ENCODE results near the gene TAS2R38. TPM values are rescaled to one million over a fixed set of nuclear protein-coding genes. Genes with fewer than 3 reads are reported as not detected.

The TAS2R38 gene
- total RNA-seq, 1 experiment from 2014 or later: not detected

GRCh38 chr7:141992688-141993087, 19.1 kb upstream of the TAS2R38 start:
- Histone ChIP-seq H3K9ac (ENCODE audit: low read length) (no peak overlapping the region), H3K9me2 (ENCODE audit: insufficient read depth) (no peaks in the 10 kb centered on the region), H2AFZ (ENCODE audit: low read depth, low read length, poor library complexity, severe bottlenecking) (no peak overlapping the region), H3K4me3 (replicated peaks in 1 of 2; ENCODE audit: low read depth in 1 of 2, low read length in 2 of 2) (no peak overlapping the region), H3K9me3 (ENCODE audit: control insufficient read depth in 1 of 2, insufficient read depth in 1 of 2, low read depth in 1 of 2, low read length in 2 of 2) (no peaks in the 10 kb centered on the region), H3K27me3 (ENCODE audit: insufficient read depth, low read length) (no peaks in the 10 kb centered on the region), H3K4me1 (ENCODE audit: control insufficient read depth in 1 of 2, insufficient read depth in 2 of 2, low read length in 2 of 2) (no peaks in the 10 kb centered on the region), H3K4me2 (ENCODE audit: low read length) (no peak overlapping the region), H3K36me3 (ENCODE audit: control insufficient read depth in 1 of 2, insufficient read depth in 2 of 2, low read length in 2 of 2) (no peaks in the 10 kb centered on the region), H3K27ac (ENCODE audit: low read depth, low read length) (no peak overlapping the region), H3K79me2 (ENCODE audit: insufficient read depth, low read length) (no peaks in the 10 kb centered on the region), H4K20me1 (ENCODE audit: insufficient read depth) (no peaks in the 10 kb centered on the region)
- intact Hi-C loops (cut with micrococcal nuclease): no loop called here
- ChIA-PET RAD21 (ENCODE audit: low non-redundant PET in 1 of 2, low total read pairs in 2 of 2, uncharacterized antibody in 2 of 2, unreplicated experiment in 2 of 2) (no interaction called here), POLR2A (no interaction called here), CTCF (no interaction called here)
- ATAC-seq: no peak
- no TSS peak for BruUV-seq (replicated peaks)
- no peak for DNase-seq (ENCODE audit: low read depth, low spot score)
- no peak for TF ChIP-seq CTCF (IDR thresholded peaks at IDR 0.05 in 2 of 3, conservative IDR thresholded peaks at IDR 0.05 in 1 of 3; ENCODE audit: borderline replicate concordance in 1 of 3, insufficient read depth in 1 of 3, low read depth in 2 of 3, low read length in 2 of 3)
- no peak for TF ChIP-seq ELF1 (IDR thresholded peaks at IDR 0.05; ENCODE audit: borderline replicate concordance, low read depth)
- TF ChIP-seq RAD21 (IDR thresholded peaks at IDR 0.05; ENCODE audit: low read depth): no peak
- no peak for TF ChIP-seq FOSL1 (IDR thresholded peaks at IDR 0.05; ENCODE audit: low read depth)
- TF ChIP-seq YY1 (IDR thresholded peaks at IDR 0.05; ENCODE audit: extremely low read depth, insufficient replicate concordance, low read depth, low read length): no peak
- TF ChIP-seq ZFX (IDR thresholded peaks at IDR 0.05): no peak
- no peak for TF ChIP-seq REST (IDR thresholded peaks at IDR 0.05; ENCODE audit: low read depth)
- TF ChIP-seq JUND (IDR thresholded peaks at IDR 0.05): no peak
- no peak for TF ChIP-seq POLR2AphosphoS5 (IDR thresholded peaks at IDR 0.05; ENCODE audit: low read depth, low read length)
- no peak for TF ChIP-seq CBX3 (IDR thresholded peaks at IDR 0.05; ENCODE audit: low read depth)
- TF ChIP-seq MAX (IDR thresholded peaks at IDR 0.05): no peak

All from HCT116 (cell line).